GM18508 (cell line): ENCODE measurements around the gene GRIN2A.

Source experiments
- ATAC-seq: cut with Tn5 transposase; IDR thresholded peaks from one replicate; pipeline ENCODE4 v1.9.1; 2021; ENCODE audit warnings: moderate number of reproducible peaks; ENCODE audit not compliant: insufficient read depth, unreplicated experiment

GRIN2A gene

DNA sequence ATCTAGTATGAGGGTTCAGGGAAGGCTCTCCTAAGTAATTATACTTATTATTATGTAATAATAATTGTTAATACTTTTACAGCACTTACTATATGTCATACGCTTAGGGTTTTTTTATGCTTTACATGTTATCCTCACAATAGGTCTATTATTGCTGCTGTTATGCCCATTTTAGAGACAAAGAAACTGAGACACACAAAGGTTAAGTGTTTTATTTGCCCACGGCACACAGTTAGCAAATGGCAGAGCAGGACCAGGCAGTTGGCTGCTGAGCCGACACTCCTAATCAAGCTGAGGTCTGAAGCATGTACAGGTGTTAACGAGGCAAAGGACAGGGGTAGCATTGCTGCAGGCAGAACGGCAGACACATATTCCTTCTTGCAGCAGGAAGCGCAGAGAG, 443.5 kb downstream of the GRIN2A start:
- no peak for ATAC-seq

DNA sequence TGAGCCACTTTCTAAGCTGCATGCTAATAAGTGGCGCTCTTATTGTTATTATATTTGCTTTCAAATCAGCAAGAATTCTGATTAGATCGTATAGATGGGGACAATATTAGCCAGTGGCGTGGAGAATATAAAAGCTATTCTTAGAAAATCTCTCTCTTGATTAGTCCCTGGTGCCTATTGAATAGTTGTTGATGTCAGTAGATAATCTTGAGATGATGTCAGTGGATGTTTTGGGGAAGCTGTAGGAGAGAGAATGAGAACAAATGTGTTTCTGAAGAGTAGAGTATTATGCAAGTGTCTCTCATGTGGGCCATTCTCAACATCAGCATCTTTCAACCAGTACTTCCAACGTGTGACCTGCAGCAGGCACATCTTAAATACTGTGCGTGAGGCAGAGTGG, 445.7 kb downstream of the GRIN2A start:
- ATAC-seq: no peak

DNA sequence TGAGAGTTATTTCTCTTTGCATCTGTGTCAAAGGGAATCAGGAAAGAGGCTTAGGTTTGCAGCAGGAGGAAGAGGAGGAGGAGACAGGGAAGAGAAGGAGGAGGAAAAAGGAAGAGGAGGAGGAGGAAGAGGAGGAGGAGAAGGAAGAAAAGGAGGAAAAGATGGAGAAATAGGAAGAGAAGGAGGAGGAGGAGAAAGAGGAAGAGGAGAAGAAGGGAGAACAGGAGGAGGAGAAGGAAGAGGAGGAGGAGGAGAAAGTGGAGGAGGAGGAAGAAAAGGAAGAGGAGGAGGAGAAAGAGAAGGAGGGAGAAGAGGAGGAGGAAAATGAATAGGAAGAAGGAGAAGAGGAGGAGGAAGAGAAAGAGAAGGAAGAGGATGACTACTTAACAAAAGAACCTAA, 459.1 kb downstream of the GRIN2A start:
- ATAC-seq: no peak

GRCh38 chr16:9713907-9714306, 468.3 kb downstream of the GRIN2A start:
- ATAC-seq: no peak

DNA sequence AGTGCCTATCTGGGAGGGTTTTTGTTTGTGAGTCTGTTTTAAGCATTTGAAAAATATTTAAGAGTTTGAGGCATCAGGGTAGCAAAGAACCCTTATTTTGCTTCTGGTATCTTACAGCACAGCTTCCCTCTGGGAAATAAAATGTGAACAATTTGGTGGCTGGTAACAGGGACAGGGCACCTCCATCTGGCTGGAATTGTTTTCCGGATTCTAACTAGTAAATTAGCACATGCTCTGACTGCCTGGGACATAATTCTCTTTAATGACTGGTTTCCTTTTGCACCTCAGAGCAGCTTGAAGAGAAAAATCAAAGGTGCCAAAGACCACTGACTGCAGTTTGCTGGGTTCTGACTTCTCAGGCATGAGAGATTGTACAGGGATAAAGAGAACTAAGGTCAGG, 469.1 kb downstream of the GRIN2A start:
- no peak for ATAC-seq

- ATAC-seq: no peak
Measured at GRCh38 chr16:9708972-9709620, 473.1 kb downstream of the GRIN2A start.

DNA sequence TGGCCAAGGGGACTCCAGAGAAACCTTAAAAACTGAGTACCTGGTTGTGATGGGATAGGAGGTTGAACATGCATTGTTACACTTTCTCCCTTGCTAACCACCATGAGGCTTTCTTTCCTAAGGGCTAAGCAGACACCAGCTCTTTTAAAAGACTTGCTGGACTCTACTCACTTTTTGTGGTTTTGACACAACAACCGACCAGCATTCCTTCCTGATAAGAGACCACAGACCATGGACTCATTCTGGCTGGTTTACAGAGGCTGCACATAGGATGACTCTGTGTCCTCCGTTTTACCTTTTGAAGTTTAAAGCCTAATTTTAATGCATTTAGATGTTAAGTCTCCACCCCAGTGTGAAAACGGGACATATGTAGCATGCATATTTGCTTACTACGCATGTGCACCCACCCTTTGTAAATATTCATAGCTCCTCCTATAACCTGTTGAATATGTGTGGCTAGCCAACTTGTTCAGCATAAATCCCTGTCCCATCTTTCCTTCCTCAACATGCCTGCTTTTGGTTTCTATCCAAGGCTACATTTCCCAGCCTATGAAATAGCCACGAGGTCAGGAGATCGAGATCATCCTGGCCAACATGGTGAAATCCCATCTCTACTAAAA, 475.9 kb downstream of the GRIN2A start:
- no peak for ATAC-seq

GRCh38 chr16:9703731-9704130, 478.5 kb downstream of the GRIN2A start:
- no peak for ATAC-seq
